Activated CD8-positive, alpha-beta T cell treated with anti-CD3 and anti-CD28 coated beads, Interleukin-2, amount 10 ng/mL, durations not matched to agents 7 days and 5 days (primary cell): ENCODE results near the gene SLC4A2. TPM values are rescaled to one million over a fixed set of nuclear protein-coding genes. Genes with fewer than 3 reads are reported as not detected.
A peak's percentile ranks its signal among the peaks of the same experiment; 100 is the strongest.

Experiments used
- ATAC-seq: fragments of 150-1000 bp; cut with Tn5 transposase; one replicate; pipeline ENCODE4 v1.10.0; 2021; ENCODE audit warnings: moderate library complexity
- CTCF ChIA-PET: fragments of 350-600 bp; sonication (Branson Sonifier 250); formaldehyde crosslinking; loops from one replicate; lab custom pipeline; 2021; ENCODE audit warnings: antibody characterized with exemption; lab: Charles Lee
- POLR2A ChIA-PET: fragments of 350-600 bp; sonication (Branson Sonifier 250); formaldehyde crosslinking; loops from one replicate; lab custom pipeline; 2021; ENCODE audit warnings: antibody characterized with exemption; lab: Charles Lee
- DNase-seq: peaks from one replicate; pipeline ENCODE4 v3.0.0-alpha.2; 2020
- H3K27ac Mint-ChIP-seq: one replicate; pipeline ENCODE4 v1.8.0; 2021; ENCODE audit warnings: mild to moderate bottlenecking, mixed read lengths
- H3K27me3 Mint-ChIP-seq: one replicate; pipeline ENCODE4 v1.8.0; 2021; ENCODE audit warnings: low read depth, mixed read lengths
- H3K36me3 Mint-ChIP-seq: one replicate; pipeline ENCODE4 v1.8.0; 2021; ENCODE audit warnings: low read depth, mixed read lengths
- H3K4me1 Mint-ChIP-seq: one replicate; pipeline ENCODE4 v1.8.0; 2021; ENCODE audit warnings: low read depth, mixed read lengths
- H3K4me3 Mint-ChIP-seq: one replicate; pipeline ENCODE4 v1.8.0; 2021; ENCODE audit warnings: mild to moderate bottlenecking, mixed read lengths
- H3K9me3 Mint-ChIP-seq: one replicate; pipeline ENCODE4 v1.8.0; 2022; ENCODE audit warnings: mixed read lengths; ENCODE audit not compliant: insufficient read depth
- total RNA-seq, 2 experiments: library from RNA; stranded (reverse); gene quantifications; one replicate each; pipeline ENCODE4 v1.2.3, GENCODE V29; 2021

Gene SLC4A2
- total RNA-seq, 2 experiments from 2014 or later = 107 to 112 TPM

GRCh38 chr7:151107882-151108281 is 48.5 kb downstream of the SLC4A2 start:
- peaks cover 6% of the 10 kb centered on the region for H3K4me1 Mint-ChIP-seq
- ChIA-PET CTCF (interaction anchor here (0.8 to 1.5 kb wide), 3 partner anchors 11 to 80 kb away, joined by 3 to 4 read pairs (median 4); partner anchors contain the start of gene ABCB8), POLR2A (interaction anchor here (0.6 kb wide), 1 partner anchor 16 kb away, joined by 3 read pairs; no protein-coding TSS in a partner anchor)
- H3K9me3 Mint-ChIP-seq = no peaks in the 10 kb centered on the region
- H3K4me3 Mint-ChIP-seq = no peak overlapping the region
- no peaks in the 10 kb centered on the region for H3K36me3 Mint-ChIP-seq
- peaks cover 8% of the 10 kb centered on the region for H3K27me3 Mint-ChIP-seq
- DNase-seq (no peak), ATAC-seq (no peak)
- H3K27ac Mint-ChIP-seq = no peak overlapping the region

- Mint-ChIP-seq H3K9me3 (no peaks in the 10 kb centered on the region), H3K36me3 (no peaks in the 10 kb centered on the region), H3K27me3 (peaks cover 16% of the 10 kb centered on the region), H3K27ac (no peak overlapping the region), H3K4me1 (peaks cover 6% of the 10 kb centered on the region), H3K4me3 (no peak overlapping the region)
- CTCF ChIA-PET = interaction anchor here (1.0 to 5.5 kb wide), 5 partner anchors 12 to 147 kb away, joined by 3 to 27 read pairs (median 5); no protein-coding TSS in a partner anchor
- ATAC-seq (no peak), DNase-seq (no peak)
- POLR2A ChIA-PET = no interaction called here
These were observed 50.0 kb downstream of the SLC4A2 start for GRCh38 chr7:151109094-151110048.

- CTCF ChIA-PET = interaction anchor here (0.6 to 5.5 kb wide), 30 partner anchors 8 to 324 kb away, joined by 3 to 27 read pairs (median 4); partner anchors contain the start of genes ABCB8 and AGAP3
- Mint-ChIP-seq H3K4me3 (no peak overlapping the region), H3K4me1 (peaks cover 6% of the 10 kb centered on the region), H3K27ac (no peak overlapping the region), H3K9me3 (no peaks in the 10 kb centered on the region), H3K27me3 (peaks cover 16% of the 10 kb centered on the region), H3K36me3 (no peaks in the 10 kb centered on the region)
- DNase-seq (no peak), ATAC-seq (no peak)
- POLR2A ChIA-PET = interaction anchor here (1.0 kb wide), 1 partner anchor 28 kb away, joined by 3 read pairs; no protein-coding TSS in a partner anchor
These were observed 51.0 kb downstream of the SLC4A2 start for GRCh38 chr7:151110236-151110940.

- no peak overlapping the region for H3K27ac Mint-ChIP-seq
- H3K9me3 Mint-ChIP-seq = no peaks in the 10 kb centered on the region
- CTCF ChIA-PET = interaction anchor here (0.6 to 5.5 kb wide), 33 partner anchors 8 to 325 kb away, joined by 3 to 27 read pairs (median 4); partner anchors contain the start of genes ABCB8 and AGAP3
- DNase-seq (peak; percentile 83), ATAC-seq (peak; percentile 84)
- H3K27me3 Mint-ChIP-seq = peaks cover 20% of the 10 kb centered on the region
- no peak overlapping the region for H3K4me3 Mint-ChIP-seq
- no peaks in the 10 kb centered on the region for H3K36me3 Mint-ChIP-seq
- peaks cover 8% of the 10 kb centered on the region for H3K4me1 Mint-ChIP-seq
- POLR2A ChIA-PET = interaction anchor here (1.0 kb wide), 1 partner anchor 28 kb away, joined by 3 read pairs; no protein-coding TSS in a partner anchor
These were observed 51.7 kb downstream of the SLC4A2 start for GRCh38 chr7:151110941-151111645.

- Mint-ChIP-seq H3K36me3 (no peaks in the 10 kb centered on the region), H3K27ac (no peak overlapping the region), H3K27me3 (peaks cover 20% of the 10 kb centered on the region), H3K9me3 (no peaks in the 10 kb centered on the region), H3K4me1 (peaks cover 8% of the 10 kb centered on the region), H3K4me3 (peak overlapping the region; percentile 13)
- ChIA-PET POLR2A (no interaction called here), CTCF (interaction anchor here (0.9 to 5.5 kb wide), 7 partner anchors 10 to 215 kb away, joined by 3 to 27 read pairs (median 4); no protein-coding TSS in a partner anchor)
- DNase-seq (no peak), ATAC-seq (no peak)
These were observed 54.2 kb downstream of the SLC4A2 start for GRCh38 chr7:151113344-151114150.

GRCh38 chr7:151114151-151115090 is 55.0 kb downstream of the SLC4A2 start:
- no peak overlapping the region for H3K27ac Mint-ChIP-seq
- ChIA-PET POLR2A (interaction anchor here (1.2 kb wide), 1 partner anchor 26 kb away, joined by 3 read pairs; no protein-coding TSS in a partner anchor), CTCF (interaction anchor here (1.0 to 5.5 kb wide), 5 partner anchors 52 to 216 kb away, joined by 3 to 27 read pairs (median 3); no protein-coding TSS in a partner anchor)
- H3K4me1 Mint-ChIP-seq = peaks cover 8% of the 10 kb centered on the region
- ATAC-seq (peak; percentile 23), DNase-seq (no peak)
- peaks cover 20% of the 10 kb centered on the region for H3K27me3 Mint-ChIP-seq
- no peaks in the 10 kb centered on the region for H3K9me3 Mint-ChIP-seq
- H3K36me3 Mint-ChIP-seq = no peaks in the 10 kb centered on the region
- H3K4me3 Mint-ChIP-seq = peak overlapping the region; percentile 13

- peak overlapping the region; percentile 49 for H3K4me3 Mint-ChIP-seq
- H3K27me3 Mint-ChIP-seq = peaks cover 20% of the 10 kb centered on the region
- ChIA-PET POLR2A (interaction anchor here (0.5 to 1.2 kb wide), 2 partner anchors 27 to 39 kb away, joined by 3 read pairs; no protein-coding TSS in a partner anchor), CTCF (interaction anchor here (0.9 to 1.2 kb wide), 4 partner anchors 9 to 129 kb away, joined by 3 to 7 read pairs (median 3); no protein-coding TSS in a partner anchor)
- no peak for DNase-seq
- H3K27ac Mint-ChIP-seq = no peak overlapping the region
- ATAC-seq = peak; percentile 57
- H3K36me3 Mint-ChIP-seq = no peaks in the 10 kb centered on the region
- no peaks in the 10 kb centered on the region for H3K9me3 Mint-ChIP-seq
- H3K4me1 Mint-ChIP-seq = peaks cover 8% of the 10 kb centered on the region
These were observed 55.9 kb downstream of the SLC4A2 start for GRCh38 chr7:151115121-151115835.

GRCh38 chr7:151115836-151116418 is 56.5 kb downstream of the SLC4A2 start:
- H3K9me3 Mint-ChIP-seq = no peaks in the 10 kb centered on the region
- H3K27ac Mint-ChIP-seq = no peak overlapping the region

More at GRCh38 chr7:151115836-151116418, 56.5 kb downstream of the SLC4A2 start:
- peak overlapping the region; percentile 49 for H3K4me3 Mint-ChIP-seq
- ChIA-PET POLR2A (interaction anchor here (0.5 to 1.2 kb wide), 2 partner anchors 28 to 40 kb away, joined by 3 read pairs; no protein-coding TSS in a partner anchor), CTCF (interaction anchor here (0.9 to 1.2 kb wide), 3 partner anchors 8 to 128 kb away, joined by 3 to 7 read pairs (median 3); no protein-coding TSS in a partner anchor)
- DNase-seq = no peak
- no peaks in the 10 kb centered on the region for H3K36me3 Mint-ChIP-seq
- H3K4me1 Mint-ChIP-seq = peaks cover 5% of the 10 kb centered on the region
- no peak for ATAC-seq
- H3K27me3 Mint-ChIP-seq = peaks cover 20% of the 10 kb centered on the region
